SW480 (cell line): ENCODE measurements around the gene SFXN3.

Experiments
- DNase-seq: peaks from one replicate; pipeline ENCODE4 v3.0.0-alpha.2; 2016; ENCODE audit warnings: low spot score

SFXN3 gene

DNA sequence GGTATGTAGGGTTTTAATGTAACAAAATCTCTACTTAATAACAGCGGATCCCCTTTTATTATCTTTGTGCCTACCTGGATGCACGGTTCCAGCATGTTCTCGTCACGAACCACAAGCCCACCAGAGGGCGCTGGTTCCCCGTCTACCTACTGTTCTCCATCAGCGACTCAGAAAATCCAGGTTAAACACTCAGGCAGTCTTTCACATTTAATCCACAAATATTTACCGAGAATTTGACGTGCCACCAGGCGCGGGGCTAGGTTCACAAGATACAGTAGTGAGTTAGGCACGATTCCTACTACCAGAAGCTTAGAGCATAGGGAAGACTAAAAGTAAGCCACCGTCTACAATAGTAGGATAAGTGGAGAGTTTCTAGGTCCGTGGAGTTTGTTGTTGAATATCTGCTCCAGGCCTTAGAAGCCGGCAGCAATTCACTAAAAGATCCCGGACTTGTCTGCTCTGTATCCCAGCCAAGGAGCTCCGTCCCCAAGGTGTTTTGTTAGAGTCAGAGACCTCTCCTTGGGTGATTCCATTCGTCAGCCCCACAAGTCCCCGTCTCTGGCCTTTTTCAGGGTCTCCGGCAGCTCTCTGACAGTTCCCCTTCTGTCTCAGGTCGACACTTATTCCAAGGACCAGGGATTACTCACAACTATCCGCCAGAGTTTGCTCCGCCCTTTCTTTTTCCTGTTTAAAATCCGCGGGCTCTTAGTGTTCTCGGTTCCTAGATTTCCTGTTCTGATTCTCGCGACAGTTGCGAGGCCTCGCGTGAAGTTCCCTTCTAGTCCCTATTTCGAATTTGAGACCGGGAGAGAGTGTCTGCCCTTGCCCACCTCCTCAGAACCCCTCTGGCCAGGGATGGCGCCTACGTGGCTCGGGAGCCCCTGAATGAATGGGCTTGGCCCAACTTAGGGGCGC lies 29.3 kb downstream of the SFXN3 start:
- DNase-seq = peak; percentile 93

DNA sequence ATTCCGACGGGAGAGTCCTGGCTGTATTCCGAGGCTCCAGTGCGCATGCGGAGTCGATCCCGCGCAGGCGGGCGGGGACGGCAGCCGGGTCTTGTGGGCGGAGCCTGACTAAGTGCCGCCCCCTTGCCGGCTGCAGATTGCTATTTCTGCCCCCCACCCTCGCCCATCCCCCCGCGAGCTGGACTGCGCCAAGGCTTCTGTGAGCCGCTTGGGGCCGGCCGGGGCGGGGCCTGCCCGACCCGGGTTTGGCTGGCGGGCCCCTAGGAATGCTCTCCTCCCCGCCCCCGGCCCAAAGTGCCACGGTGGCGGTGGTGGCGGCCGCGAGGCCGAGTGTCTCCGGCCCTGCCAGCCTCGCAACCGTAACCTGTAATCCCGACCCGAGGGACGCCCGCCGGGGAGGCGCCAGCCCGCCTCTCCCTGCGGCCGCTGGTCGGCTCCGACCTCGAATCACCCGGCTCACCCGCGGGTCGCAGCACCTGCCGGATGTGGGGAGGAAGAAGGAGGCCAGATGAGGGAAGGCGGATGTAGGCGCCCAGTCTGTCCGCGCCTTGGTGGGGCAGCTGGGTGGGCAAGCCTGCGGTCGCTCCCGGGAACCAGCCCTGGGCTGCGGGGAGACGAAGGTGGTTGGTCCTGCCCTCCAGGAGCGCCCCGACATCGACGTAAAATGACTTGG lies 30.1 kb downstream of the SFXN3 start:
- DNase-seq = peak; percentile 87

DNA sequence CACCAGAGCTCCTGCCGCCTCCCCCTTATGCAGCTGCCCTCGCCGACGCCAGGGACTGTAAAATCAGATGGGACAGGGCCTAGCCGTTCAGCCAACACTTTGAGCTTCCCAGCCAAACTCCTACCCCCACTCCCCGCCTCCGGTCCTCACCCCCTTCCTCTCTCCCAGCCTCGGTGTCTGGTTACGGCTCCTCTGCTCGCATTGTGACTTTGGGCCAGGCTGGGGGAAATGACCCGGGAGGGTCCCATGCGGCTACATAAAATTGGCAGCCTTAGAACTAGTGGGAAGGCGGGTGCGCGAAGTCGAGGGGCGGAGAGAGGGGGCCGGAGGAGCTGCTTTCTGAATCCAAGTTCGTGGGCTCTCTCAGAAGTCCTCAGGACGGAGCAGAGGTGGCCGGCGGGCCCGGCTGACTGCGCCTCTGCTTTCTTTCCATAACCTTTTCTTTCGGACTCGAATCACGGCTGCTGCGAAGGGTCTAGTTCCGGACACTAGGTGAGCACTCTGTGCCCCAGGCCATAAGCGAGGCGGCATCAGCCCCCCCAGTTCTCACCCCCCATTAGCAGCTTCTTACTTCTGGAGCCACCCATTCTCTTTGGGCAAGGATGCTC lies 30.7 kb downstream of the SFXN3 start, which contains the start of gene KAZALD1:
KAZALD1 (plus strand) TSS at position 366 of the 608 bp plus-strand sequence. CDS start 604 bp downstream, outside the sequence.
- DNase-seq = peak; percentile 78

DNA sequence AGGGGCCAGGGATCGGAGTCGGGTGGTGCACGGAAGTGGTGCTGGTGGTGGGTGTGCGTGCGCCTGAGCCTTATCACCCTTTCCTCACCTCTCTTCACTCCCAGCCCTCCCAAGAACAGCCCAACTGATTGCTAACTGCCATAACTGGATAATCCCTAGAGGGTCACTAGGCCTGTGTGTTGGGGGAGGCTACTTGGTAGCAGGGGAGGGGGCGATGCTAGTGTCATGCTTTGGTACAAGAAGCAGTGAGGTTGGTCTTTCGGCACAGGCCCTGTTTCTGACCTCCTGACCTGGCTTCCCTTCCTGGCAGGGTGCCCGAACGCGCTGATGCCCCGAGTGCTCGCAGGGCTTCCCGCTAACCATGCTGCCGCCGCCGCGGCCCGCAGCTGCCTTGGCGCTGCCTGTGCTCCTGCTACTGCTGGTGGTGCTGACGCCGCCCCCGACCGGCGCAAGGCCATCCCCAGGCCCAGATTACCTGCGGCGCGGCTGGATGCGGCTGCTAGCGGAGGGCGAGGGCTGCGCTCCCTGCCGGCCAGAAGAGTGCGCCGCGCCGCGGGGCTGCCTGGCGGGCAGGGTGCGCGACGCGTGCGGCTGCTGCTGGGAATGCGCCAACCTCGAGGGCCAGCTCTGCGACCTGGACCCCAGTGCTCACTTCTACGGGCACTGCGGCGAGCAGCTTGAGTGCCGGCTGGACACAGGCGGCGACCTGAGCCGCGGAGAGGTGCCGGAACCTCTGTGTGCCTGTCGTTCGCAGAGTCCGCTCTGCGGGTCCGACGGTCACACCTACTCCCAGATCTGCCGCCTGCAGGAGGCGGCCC lies 31.4 kb downstream of the SFXN3 start:
- peak; percentile 78 for DNase-seq

DNA sequence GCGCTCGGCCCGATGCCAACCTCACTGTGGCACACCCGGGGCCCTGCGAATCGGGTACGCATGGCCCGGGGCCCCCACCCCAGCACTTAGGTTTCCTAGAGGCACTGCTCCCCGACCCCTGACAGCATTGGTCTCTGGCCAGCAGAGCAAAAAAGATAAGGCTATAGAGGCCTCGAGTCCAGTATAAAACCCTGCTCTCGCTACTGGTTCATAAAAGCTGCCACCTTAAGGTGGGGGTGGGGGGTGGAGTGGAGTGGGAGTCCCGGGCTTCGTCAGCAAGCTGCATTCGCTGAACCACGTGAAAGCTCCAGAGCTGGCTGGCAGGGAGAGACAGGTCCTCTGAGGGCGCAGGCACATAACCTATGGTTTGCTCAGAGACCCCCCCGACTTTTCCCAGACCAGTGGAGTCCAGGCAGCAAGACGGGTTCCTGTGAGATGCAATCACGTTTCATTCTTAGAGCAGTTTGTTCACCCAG lies 32.1 kb downstream of the SFXN3 start:
- no peak for DNase-seq

DNA sequence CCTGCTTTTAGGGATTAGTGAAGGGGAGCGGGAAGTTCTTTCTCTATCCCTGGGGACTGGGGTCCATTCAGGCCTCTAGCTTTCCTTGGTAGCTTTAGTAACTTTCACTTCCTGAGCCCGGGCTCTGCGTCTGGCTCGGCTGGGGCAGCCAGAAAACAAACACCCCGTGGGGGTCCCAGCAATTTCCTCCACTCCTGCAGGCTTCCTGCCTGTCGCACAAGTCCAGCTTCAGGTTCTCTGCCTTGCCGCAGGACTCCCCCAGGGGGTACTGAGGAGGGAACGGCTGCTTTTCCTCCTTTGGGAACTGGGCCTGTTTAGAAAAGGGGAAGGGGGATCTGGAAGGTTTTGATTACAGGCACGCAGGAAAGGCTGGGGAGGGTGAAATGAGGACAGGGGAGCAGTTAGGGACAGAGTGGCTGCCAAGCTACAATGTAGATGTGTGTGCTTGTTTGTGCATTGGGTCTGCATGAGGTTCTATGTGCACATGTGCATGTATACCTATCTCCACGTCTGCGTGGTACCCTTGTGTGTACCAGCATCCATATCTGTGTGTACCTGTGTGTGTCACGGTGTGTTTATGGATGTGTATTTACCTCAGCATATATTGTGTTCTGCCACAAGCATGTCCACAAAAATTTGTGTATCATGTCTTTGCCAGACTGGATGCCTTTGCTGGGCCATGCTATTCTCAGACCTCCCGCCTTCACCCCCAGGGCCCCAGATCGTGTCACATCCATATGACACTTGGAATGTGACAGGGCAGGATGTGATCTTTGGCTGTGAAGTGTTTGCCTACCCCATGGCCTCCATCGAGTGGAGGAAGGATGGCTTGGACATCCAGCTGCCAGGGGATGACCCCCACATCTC lies 32.7 kb downstream of the SFXN3 start:
- DNase-seq = no peak

DNA sequence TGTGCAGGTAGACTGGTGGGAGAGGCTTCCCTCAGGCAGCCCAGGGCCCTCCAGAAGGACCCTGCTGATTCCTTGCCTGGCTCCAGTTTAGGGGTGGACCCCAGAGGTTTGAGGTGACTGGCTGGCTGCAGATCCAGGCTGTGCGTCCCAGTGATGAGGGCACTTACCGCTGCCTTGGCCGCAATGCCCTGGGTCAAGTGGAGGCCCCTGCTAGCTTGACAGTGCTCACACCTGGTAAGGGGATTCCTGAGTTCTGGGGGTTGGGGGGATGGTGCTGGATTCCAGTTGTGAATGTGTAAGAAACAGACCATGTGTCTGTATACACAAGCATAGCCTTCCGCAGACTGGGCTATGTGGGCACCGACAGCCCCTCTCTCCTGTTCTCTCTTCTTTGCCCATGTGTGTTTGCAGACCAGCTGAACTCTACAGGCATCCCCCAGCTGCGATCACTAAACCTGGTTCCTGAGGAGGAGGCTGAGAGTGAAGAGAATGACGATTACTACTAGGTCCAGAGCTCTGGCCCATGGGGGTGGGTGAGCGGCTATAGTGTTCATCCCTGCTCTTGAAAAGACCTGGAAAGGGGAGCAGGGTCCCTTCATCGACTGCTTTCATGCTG lies 33.5 kb downstream of the SFXN3 start:
- no peak for DNase-seq

DNA sequence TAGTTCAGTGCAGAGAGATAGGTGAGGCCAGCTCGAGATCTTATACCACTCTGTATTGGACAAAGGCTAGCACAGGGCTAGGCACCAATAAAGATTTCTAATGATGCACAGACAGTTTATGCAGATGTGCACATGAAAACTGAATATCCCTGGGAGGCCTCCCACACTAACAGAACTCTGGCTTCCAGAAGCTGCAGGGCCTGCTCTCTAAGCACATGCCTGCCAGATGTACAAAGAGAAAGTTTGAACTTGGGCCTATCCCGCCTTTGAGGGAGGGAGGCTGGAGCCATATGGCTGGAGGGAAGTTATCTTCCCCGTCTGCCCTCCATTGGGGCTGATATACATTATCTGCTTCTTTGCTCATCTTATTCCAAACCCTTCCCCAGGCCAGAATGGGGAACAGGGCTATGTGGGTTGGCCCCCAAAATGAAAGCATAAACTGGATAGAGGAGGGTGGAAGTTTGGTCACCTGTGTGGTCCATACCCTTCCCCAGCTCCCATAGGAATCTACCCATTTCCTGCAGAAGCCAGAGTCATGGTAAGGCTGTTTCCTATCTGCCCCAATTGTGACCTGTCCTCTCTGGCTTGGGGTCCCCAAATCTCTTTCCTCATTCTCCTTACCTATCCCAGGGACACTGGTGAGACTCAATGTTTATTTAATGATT lies 34.6 kb downstream of the SFXN3 start:
- no peak for DNase-seq

DNA sequence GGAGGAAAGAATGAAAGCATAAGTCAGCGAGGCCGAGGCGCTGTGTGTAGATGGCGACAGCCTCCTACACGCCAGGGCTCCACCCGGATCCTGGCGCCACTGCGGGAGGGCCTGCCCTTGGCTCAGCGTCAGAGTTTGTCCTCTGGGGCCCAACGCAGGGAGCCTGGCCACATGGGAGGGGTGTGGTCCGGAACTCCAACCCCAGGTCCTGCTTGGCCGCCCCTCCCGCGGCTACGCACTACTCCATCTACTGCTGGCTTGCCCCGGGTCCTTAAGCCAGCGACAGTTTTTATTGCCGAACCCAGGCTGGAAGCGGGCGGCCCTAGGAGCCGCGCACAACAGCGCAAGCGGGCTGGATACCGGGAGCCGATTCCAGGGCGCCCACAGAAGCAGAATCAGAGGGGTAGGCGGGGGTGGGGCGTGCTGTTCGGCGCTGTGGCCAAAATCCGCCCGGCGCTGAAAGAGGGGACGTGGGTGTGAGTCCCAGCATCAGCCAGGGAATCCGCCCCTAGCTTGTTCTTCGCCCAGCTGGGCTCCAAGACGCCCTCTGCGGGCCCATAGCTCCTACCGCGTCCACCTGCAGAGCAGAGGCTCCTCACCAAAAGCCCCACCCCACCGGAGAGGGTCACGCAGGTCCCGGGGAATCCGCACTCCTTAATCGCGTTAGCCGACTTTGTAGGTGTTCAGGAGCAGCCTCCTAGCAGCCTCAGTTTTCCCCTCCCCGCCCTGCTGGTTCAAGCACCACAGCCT lies 35.3 kb downstream of the SFXN3 start:
- peak; percentile 94 for DNase-seq

DNA sequence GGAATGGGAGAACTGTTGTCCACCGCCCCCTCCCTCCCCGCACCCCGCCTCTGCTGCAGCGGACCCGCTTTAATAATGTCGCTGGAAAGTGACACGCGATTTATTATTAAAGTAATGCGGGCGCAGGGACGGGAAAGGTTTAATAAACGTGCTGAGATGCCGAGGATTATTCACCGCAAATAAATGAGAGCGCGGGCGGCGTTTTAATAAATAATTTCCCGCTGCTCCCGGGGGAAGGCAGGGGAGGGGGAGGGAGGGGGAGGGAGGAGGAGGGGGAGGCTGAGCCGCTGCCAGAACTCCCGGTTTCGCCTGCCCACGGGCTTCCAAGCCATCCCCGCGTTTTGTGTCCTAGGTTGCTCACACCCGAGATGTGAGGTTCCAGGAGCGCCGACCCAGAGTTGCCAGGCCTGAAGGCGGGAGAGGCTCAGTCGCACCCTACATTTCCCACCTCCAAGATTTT lies 35.9 kb downstream of the SFXN3 start:
- DNase-seq = peak; percentile 59

DNA sequence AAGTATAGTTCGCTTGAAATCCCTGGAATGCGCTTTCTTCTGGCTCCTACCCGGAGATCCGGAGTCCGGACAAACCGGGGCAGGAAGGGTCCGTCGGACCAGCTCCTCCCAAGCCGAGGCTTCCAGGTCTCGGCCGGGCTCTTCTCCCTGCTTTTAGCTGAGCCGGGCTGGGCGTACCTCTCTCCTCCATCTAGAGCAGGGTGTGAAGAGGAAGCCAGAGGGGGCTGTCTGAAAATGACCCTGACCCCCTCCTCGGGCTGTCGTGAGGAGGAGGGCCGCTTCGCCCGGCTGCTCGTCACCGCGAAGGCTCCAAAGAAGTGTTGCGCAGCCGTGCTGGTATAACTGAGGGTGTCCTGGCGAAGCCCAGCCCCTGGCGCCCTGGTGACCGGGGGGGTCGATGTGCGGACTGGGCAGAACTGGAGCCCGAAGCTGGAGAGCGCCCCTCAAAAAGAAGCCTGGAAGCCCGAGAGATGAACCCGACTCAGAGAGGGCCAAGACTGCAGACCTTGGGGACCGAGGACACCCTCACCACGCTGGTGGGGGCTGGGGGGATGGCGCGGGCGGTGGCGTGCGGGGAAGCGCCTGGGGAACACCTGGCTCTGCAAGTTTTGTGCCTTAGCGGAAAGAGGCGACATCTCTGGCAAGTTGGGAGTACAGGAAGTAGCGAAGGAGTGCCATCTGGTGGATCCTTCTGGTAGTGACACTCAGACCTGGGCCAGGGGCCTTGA lies 36.5 kb downstream of the SFXN3 start:
- DNase-seq = peak; percentile 88

DNA sequence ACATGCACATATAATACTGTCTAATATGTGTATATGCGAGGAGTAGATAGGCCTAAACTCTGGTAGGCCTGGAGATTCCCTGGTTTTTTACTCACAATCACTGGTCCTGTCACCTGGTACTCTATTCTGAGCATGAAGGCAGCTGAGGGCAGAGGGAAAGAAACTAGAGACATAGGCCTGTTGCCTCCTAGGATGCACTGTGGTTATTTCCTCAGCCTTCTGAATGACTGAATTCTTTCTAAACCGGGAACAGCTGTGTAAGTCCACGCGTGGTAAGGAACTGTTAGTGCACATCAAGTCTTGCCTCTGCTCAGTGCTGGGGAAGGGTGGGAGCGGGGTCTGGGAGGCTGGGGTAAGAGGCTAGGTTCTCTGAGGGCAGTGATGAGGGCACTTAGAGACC lies 38.4 kb downstream of the SFXN3 start:
- DNase-seq = no peak

DNA sequence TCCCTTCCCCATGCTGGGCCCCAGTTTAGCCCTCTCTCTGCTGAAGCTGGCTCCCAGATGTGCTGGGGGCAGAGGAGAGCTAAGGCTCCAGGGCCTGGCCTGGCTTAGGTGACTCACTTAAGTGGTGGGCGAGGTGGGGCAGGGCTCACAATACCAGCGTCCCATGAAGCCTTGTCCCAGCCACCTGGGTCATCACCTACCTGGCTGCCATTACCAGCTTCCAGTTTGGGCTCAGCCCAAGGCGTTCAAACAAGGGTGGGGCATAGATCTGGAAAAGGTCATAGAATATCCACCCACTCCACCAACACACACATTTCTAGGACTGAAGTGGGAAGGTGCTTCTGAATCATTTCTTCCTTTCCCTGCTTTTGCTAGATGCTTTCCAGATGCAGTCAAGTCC lies 39.1 kb downstream of the SFXN3 start:
- peak; percentile 59 for DNase-seq

DNA sequence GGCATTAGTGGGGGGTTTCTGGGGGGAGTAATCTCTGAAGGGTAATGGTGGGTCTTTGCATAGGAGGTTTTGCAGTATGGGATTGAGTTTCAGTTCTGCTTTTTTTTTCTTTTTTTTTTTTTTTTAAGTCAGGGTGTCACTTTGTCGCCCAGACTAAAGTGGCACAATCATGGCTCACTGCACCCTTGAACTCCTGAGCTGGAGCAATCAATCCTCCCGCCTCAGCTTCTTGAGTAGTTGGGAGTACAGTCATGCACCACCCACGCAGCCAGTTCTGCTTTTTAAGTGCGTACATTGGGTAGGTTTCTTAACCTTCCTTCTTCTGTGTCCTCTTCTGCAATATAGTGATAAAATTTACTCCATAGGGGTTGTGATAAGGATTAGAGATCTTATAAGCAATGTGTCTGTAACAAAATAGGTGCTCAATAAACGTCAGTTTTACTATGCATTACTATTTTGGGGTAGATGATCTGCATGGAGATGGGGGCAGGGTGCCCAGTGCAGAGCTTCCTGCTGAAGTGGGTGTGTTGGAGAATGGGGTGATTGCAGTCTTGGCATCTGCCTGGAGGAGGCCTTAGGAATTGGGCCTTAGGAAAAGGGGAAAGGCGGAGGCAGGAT lies 40.3 kb downstream of the SFXN3 start:
- DNase-seq = no peak

DNA sequence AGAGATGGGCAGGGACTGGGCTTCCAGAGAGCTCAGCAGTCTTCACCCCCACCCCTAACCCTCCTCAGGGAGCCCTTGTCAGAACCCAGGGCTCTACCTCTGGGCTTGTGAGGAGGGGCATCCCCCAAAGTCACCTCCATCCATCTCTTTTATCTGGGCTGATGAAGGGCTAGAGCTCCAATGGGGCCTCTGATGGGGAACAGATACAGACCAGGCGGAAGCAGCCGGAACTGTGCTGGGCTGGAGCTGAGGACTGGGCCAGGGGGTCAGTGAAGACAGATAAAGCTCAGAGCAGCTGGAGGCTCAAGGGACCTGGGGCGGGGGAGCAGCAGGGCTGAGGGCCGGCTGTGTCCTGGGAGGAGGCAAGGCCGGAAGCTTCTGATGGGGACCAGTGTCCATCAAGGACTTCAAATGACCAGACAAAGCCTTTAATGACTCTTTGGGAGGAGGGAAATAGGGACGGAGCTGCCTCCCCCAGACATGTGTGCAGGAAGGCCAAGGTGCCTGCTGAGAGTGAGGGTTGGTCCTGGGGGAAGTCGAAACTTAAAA lies 40.9 kb downstream of the SFXN3 start:
- DNase-seq = no peak

DNA sequence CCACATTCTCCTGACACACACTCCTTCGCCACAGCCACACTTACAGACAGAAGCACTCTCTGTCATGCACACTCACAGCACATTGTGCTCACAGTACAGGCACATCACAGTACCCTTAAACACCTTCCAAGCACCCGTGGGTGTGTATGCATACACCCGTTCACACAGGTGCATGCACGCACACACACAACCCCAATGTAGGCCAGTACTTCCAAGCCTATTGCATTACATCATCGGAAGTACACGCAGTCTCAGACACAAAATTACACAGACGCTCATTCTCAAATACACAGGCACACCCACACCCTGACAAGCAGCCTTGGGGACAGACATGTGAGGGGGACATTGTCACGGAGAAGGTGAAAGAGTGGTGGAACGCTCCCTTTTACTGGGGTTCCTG lies 41.9 kb downstream of the SFXN3 start:
- DNase-seq = no peak

DNA sequence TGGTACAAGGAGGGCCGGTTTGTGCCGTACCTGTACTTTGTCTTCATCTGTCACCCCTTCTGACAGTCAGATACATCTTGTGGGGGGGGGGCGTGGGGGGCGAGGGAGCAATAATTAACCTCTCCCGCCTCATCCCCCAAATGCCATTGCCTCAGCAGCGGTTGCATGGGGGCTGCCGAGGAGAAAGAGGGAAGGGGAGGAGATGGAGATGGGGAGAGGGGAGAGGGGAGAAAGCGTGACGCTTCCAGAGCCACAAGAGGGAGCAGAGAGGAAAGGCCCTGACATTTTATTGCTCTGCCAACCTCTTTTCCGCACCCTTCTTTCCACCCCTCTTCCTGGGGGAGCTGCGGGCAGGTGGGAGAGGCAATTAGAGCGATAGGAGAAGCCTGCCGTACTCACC lies 42.6 kb downstream of the SFXN3 start:
- DNase-seq = no peak

DNA sequence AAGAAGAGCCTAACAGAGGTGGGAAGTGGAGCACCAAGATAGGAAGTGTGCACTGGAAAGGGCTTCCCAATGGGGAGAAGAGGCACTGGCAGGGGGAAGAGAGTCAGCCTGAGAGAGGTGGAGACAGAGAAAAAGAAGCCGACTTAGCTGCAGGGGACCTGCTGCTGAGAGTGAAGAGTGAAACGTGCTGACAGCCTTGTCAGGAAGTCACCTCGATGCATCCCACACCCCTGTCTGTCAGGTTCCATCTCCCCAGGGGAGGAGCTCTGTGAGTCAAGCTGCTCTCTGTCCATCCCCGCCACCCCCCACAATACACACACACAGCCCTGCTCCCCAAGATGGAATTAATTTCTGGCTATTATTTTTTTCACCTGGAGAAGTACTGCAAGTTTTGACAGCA lies 44.7 kb downstream of the SFXN3 start:
- no peak for DNase-seq
